Stimulated activated CD8-positive, alpha-beta memory T cell treated with anti-CD3 and anti-CD28 coated beads, Interleukin-15, amount 100 ng/mL, for 1 hour (primary cell): ENCODE data around the gene CHST15.
"Not testable (repeated sequence)": the region's sequence is repeated elsewhere in the genome, so short reads cannot be mapped to it uniquely, and the experiment has no call there.

ENCODE experiments used
- DNase-seq: peaks from one replicate; pipeline ENCODE4 v3.0.0-alpha.2; 2020; ENCODE audit warnings: low read depth

Gene CHST15

DNA sequence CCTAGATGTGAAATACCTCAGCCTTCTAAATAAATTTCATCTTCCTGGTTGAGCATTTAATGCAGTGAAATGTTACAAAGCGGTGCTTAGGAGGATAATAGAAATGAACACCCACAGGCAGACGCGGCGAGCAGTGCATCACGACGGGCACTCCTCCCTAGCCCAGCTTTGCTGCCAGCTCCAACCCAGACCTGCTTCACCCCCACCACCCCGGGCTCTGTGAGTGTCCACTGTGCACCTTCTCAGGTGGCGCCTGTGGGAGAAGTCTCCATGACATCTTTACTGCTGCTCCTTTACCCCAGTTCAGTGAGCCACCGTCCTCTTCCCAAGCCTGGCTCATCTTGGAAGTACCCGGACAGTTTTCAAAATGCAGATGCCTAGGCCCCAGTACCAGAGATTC, 5.2 kb upstream of the CHST15 start:
- DNase-seq, result no peak

DNA sequence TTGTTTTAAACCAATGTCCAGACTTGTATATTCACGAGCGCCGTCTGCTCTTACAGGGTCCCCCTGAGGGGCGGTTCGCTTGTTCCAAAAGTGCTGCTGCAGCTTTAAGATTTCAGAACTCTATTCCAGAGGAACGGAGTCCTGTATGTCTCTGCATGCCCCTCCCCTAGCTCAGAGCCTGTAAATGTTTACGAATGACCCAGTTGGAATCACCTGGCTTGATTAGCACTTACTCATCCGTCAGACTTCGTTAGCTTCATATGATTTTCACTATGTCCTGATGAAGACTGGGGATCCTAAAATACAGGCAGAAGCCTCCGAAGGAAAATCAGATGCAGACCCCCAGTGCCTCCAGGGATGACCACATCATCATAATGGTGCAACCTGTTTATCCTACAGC, 4.5 kb upstream of the CHST15 start:
- no peak for DNase-seq

DNA sequence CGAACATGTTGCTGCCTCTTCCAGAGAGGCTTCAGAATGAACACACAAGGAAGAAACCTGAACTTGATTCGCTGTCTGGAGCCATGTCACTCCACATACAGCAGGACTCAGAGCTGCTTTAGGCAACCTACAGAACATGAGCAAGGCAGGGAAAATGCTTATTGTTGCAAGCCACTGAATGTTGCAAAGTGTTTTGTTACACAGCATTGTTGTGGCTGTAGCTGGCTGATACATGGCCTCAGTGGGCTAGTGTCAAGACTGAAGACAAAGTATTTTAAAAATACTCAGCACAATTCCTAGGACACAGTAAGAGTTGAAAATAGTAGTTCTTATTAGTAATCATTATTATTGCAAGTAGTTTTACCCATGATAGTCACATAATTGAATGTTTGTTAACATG, 3.1 kb upstream of the CHST15 start:
- DNase-seq, result no peak

DNA sequence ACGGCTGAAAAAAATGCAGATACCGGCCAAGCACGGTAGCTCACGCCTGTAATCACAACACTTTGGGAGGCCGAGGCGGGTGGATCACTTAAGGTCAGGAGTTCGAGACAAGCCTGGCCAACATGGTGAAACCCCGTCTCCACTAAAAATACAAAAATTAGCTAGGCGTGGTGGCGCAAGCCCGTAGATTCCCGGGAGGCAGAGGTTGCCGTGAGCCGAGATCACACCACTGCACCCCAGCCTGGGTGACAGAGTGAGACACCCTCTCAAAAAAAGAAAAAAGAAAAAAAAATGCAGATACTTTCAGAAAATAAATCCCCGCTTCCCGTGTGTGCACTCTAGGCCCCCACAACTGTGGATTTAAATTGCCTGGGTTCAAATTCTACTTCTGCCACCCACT, 2.4 kb upstream of the CHST15 start:
- not testable (repeated sequence) for DNase-seq

DNA sequence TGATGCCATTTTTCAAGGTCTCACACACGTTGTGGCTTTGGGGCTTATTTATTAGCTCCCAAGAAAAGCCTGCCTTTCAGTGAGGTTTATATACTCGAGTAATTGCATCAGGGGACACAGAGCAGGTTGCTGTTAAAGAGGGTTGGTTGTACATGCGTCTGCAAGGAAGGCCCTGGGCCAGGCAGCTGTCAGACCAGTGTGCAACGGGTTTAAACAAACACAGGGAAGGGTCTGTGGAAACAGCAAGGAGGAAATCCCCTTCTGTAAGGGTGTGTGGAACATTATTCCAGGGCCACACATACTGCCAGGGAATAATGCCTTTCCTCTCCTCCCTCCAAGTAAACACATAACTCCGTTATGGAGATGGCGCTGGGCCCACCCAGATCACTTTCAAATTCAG, 1.7 kb upstream of the CHST15 start:
- DNase-seq, result no peak

DNA sequence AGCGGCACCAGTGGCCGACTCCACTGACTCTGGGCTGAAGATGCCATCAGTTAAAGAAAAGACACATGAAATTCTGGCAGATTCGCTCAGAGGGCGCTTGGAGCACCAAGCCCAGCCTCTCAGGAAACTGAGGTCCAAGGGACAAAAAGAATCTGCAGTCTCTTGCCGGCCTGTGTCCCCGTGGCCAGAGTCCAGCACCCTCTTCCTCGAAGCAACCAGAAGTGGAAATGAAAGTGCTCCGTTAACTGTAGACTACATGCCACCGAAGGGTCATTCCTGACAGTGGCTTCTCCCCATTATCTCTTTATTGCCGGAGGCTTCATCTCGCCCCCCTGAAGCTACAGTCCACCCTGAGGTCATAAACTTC, 1.0 kb upstream of the CHST15 start:
- DNase-seq, result no peak

DNA sequence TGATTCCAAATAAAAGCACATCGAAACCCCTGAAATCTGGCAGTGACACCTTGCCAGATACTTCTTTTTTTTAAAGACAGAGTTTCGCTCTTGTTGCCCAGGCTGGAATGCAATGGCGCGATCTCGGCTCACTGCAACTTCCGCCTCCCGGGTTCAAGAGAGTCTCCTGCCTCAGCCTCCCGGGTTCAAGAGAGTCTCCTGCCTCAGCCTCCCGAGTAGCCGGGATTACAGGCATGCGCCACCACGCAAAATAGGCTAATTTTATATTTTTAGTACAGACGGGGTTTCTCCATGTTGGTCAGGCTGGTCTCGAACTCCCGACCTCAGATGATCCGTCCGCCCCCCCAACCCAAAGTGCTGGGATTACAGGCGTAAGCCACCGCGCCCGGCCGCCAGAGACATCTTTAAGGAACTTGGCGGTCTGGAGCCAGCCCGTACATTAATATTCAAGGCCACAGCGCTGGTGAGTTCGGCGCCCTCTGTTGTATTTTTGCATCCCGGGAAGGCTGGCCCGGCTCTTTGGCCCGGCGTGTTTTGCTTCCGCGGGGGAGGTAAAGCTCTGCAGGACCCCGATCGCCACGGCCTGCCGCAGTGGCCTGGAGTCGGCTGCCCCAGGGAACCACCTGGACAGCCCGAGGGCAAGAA, 498 bp upstream of the CHST15 start:
- not testable (repeated sequence) for DNase-seq

DNA sequence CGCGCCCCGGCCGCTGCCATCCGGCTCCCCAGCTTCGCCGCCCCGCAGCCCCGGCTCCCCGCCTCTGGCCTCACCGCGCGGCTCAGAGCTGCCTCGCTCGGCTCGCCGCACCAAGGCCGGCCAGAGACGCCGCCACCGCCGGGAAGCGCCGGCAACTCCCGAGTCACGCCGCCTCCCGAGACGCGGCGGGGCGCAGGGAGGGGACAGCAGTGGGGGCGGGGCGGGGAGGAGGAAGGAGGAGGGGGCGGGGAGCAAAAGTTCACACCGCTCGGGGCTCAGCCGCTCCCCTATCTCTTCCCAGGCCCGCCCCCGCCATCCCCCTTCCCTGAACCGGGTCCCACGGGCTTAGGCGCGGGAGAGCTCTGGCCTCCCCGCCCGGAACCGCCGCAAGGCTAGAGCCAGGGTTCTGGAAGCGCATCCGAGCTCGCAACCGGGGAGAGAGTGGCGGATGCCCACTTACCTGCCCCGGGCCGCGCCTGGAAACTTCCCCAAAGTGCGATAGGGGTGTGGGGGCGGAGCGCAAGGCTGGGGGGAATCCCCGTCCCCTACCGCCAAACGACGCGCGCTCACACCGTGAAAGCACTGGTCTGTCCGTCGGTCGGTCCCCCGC, 1.0 kb downstream of the CHST15 start:
- DNase-seq, result no peak

DNA sequence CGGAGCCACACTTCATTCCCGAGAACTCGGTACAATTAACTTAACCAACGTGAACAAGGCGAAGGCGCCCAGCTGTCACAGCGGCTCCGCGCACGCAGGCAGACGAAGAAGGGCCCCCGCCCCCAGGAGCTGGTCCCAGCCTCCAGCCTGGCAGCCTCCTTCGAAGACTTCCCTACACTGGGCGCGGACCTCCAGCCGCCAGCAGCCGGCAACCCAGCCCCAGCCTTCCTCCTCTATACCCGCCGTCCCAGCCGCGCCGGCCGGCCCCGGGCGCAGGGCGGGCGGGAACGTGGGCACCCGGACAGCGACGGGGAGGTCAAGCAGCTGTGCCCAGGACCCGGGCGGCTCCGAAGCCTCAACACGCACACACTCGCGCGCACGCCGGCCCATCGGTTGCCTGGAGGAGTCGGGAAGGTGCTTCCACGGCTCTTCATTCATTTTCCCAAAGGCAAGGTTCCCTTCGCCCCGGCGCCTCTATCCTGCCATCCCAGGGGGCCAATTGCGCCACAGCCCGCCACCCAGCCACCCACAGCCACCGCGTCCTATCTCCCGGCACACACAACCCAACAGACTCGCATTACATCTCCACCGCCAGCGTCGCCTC, 1.6 kb downstream of the CHST15 start:
- DNase-seq, result no peak

DNA sequence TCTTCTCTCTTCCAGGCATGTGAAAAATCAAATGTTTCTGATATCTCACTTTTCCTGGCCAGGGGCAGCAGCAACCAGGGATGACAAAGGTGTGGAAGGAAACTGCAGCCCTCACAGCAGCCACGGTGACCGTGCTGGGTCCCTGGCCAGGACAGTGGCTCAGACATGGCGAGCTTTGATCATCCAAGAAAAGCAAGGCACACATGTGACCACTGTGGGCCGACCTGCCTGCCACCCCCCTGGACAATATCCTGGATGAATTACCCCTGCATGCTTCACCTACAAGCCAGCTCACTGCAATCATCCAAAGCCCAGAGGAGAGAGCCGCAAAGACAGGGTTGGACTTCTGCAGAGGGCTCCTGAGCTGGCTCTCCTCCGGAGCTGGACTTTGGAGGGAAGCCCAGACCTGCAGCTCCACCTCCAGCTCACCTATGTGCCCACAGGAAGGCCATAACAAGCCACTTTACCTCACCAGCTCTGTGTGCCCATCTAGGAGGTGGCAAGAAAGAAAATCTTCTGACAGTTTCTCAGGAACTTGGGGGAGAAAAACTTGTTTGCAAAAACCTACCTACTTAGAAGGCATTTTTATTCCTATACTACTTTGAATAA, 2.7 kb downstream of the CHST15 start:
- no peak for DNase-seq

DNA sequence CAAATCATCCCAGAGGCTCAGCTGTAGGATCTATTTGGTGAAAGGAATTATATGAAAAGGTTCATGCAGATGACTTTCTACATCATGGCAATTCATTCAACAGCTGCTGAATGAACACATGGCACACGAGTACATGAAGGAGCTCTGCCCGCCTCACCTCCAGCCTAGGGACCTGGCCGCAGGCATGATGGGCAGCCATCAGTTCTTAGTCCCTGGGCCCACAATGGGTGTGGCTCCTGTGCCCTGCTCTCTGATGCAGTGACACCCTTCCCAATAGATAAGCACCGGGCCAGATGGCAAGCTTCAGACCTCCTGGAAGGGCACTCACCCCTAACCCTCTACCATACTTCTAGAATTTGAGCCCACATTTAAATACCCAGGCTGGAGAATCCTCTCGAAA, 3.5 kb downstream of the CHST15 start:
- DNase-seq, result no peak

DNA sequence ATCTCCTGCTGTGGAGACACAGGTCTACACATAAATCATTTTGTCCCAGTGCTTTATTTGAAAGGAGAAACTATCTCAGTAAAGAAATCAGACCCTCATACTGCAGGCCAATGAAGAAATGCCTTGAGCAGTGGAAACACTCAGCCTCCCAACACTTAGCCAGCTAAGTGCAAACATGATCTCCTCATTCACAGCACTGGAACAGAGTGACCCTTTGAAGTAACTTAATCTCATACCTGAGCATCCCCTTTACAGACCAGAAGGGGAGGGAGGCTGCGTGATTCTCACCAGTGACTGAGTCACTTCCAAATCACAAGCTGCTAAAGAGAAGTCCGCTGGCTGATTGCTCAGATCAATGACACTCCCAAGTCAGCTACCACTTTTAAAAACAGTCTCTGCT, 4.5 kb downstream of the CHST15 start:
- DNase-seq, result no peak

DNA sequence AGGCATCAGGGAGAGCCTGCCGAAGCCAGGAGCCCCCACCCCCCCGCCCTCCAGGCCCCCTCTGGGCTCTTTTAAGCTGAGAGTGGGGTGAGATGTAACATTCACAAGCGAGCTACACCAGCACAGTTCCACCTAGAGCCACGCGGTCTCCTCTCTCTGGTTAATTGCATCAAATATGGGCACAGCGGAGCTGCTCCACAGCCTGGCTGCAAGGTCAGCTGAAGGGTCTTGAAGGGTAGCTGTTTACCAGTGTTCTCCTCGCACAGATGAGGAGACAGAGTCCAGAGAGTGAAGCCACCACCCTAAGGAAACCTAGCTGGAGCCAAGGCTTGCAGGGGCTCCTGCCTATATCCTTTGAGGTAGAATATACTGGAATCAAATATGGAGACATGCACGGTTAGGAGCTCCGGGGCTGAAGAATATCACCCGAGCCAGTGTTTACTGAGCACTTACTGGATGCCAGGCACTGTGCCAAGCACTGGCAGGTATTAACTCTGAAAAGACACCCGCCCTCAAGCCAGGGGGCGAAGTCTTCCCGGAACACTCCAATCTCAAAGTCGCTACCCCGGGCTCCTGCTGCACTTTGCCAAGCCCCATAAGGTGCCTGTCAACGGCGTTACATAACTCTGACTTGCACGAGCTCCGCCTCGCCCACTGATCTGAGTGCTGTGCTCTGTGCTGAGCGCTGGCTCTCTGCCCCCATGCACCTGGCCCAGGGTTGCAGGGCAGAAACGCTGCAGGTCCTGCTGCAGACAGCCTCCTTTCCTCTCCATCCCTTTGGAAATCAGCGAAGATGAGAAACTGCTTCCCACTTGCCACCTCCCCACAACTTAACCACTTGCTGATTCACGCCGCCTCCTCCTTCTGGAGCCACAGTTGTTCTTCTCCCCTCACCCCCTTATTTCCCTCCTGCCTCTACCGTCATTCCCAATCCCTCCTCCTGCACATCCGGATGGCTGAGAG, 5.4 kb downstream of the CHST15 start:
- DNase-seq, result no peak

DNA sequence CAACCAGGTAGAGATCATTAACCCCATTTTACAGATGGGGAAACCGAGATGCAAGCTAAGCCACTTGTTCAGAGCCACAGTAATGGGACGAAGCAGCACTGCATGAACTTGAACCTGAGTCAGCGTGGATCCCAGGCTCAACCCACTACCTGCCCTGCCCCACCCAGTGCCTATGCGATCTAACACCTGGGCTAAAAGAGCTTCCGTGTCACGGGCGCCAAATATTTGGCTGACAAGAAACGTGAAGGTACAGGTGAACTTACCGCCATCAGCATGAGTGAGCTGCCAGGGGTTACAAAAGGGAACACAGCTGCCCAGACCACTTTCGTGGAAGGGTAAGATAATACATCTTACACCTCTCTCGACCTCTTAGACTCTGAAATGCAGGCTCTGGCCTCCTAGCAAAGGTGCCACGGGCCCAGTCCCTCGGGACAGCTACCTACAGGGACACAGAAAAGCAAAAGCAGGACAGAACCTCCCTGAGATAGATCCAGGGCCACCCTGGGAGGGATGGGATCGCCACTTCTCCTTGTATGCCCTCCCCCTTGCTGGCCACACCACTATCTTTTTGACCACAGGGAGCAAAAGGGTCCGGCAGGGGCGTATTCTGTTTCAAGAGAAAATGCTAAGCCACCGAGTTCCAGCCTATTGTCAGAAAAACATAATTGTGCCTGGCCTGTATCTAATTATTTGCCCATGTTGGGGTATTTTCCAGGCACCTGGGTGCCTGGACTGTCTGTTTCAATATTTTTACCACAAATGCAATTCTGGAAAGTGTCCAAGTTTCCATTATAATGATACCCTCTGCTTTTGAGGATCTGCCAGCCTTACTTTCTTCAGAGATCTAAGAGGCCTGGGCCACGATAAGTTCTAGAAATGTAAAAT, 6.4 kb downstream of the CHST15 start:
- DNase-seq, result no peak

DNA sequence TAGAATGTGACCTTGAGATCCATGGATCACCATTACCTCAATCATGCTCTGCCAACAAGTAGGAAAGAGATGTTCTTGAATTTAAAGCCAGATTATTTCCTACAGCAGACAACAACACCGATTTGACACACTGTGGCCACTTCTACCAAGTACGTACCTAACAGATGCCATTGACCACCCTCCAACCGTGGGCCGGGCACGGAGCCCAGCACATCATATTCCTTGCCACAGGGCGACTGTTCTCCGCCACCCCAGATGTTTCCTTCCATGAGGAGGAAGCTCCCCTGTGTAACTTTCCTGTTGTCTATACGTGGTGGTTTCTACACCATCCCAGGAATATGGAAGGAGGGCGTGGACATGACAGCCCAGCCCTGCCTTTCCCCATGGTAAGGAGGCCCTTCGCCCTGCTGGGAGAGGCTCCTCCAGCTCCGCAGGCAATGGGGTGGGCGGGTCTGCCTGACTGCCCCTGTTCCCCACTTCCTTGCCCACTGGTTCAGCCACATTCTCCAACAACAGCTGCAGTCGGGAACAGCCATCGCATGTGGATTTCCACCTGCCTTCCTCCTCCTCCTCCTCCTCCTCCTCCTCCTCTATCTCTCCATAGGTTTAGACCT, 7.2 kb downstream of the CHST15 start:
- DNase-seq, result no peak

DNA sequence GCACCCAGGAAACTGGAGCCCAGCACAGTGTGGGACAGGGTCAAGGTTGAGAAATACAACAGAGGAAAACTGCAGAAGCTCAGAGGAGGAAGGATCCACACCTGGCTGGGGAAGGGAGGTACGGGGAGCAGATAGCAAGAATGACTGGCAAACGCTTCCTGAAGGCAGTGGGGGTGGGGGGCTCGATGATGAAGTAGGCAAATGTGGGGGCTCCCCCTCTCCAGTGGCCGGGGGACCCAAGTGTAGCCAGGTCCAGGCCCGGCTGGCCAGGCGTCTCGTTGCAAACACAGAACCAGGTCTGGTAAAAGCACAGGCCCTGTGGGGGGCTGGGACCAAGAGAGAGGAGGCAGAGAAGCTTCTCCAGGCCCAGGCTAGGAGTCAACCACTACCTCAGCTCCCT, 7.7 kb downstream of the CHST15 start:
- no peak for DNase-seq

DNA sequence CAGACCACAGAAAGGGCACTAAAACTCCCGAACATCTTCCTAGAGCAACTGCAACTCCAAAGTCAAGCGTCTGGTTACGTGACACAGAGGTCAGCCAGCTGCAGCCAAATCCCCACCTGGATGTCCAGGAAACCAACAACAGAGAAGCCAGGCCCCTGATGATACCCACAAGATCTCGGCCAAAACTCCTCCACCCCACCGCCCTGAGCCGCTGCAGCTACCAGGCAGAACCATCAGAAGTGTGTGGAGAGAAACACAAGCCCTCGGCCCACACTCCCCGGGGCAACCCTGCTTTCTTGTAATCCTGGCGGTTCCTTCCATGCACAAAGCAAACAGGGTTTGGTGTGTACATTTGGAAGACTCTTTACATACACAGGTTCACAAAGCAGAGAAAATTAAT, 8.7 kb downstream of the CHST15 start:
- no peak for DNase-seq

DNA sequence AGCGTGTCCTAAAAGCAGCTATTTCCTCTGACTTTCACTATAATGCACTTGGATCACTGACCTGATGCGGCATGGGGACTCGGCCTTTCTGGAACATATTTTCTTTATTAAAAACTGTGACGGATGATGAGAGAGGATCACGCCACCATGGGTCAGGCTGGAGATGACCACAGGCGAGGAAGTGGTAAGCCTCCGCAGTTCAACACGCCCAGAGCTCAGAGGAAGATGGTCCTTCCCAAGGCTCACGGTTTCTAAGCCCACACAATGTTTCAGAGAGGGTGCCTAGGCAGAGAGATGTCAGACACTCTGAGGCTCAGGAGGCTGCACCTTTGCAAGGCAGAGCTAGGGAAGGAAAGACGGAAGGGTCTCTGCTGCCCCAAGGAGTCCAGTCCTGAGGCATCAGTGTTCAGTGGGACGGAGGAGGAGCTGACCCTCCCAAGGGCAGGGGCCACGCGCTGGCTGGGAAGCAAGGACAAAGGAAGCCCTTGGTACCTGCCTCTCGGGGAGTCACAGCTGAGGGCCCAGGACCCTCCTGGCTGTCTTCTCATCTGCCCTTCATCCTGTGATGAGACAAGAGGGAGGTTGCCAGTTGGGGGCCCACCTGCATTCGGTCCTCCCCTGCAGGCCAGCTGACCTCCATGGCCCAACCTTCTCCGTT, 9.5 kb downstream of the CHST15 start:
- DNase-seq, result no peak

DNA sequence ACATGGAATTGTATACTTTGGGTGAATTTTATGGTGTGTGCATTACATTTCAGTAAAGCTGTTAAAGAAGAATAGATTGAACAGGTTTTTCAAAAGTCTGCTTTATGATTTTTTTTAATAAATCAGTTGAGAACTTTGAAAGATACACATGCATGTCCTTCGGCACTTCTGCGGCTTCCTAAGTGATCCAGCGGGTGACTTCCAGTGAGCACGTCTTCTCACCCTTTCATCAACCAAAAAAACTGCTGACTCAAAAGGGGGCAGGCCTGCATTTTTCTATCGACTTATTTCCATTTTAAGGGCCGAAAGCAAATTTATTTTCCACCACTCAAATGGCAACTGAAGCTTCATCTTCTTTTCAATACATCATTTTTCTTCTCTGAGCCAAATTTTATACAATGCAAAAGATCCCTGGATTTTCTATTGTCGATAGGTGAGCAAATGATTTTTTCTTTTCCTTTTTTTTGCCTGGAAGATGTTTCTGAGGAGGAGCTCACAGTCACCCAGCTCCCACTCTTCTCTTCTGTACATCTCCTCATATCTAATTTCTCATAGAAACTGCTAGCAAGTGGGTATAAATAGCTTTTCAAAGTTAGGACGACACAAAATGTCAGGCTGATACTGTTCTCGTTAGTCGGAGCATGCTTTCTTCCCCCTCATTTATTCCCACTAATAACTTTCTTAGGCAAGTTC, 10.2 kb downstream of the CHST15 start:
- no peak for DNase-seq

DNA sequence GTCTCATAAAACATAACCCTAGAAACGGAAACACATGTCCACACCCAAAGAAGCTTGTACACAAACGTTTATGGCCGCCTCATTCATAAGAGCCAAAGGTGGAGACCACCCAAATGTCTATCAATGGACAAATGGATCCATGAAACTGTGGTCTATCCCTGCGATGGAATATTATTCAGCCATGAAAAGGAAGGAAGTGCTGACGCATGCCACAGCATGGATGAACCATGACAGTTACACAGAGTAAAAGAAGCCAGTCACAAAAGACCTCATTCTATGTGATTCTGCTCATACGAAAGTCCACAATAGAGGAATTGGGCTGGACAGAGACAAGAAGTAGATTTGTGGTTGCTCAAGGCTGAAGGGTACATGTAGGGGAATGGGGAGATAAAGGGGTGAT, 10.8 kb downstream of the CHST15 start:
- no peak for DNase-seq
